ENCODE measurements around the gene TCERG1L. TPM values are rescaled to one million over a fixed set of nuclear protein-coding genes. Genes with fewer than 3 reads are reported as not detected.
"Not testable (repeated sequence)": the region's sequence is repeated elsewhere in the genome, so short reads cannot be mapped to it uniquely, and the experiment has no call there.

Gene TCERG1L
- total RNA-seq, 1 donor from 2014 or later: not detected

GRCh38 chr10:131109726-131110125, 201.8 kb downstream of the TCERG1L start:
- intact Hi-C loops (cut with DNase I): no loop called here
- DNase-seq (ENCODE audit: extremely low spot score in 2 of 2): no peak
- H3K36me3 ChIP-seq: no peaks in the 10 kb centered on the region
- H3K27ac ChIP-seq: no peak overlapping the region
- TF ChIP-seq POLR2AphosphoS5 (IDR thresholded peaks at IDR 0.05; ENCODE audit: insufficient read depth in 1 of 2, low read depth in 1 of 2) (no peak), CTCF (IDR thresholded peaks at IDR 0.05) (no peak), POLR2A (IDR thresholded peaks at IDR 0.05) (no peak)
- no peaks in the 10 kb centered on the region for H3K27me3 ChIP-seq
- no peak overlapping the region for H3K4me3 ChIP-seq
- H3K9me3 ChIP-seq: no peaks in the 10 kb centered on the region
- H3K4me1 ChIP-seq: no peaks in the 10 kb centered on the region

GRCh38 chr10:131109291-131109690, 202.2 kb downstream of the TCERG1L start:
- no peaks in the 10 kb centered on the region for H3K4me1 ChIP-seq
- intact Hi-C loops (cut with DNase I): no loop called here
- H3K27me3 ChIP-seq: no peaks in the 10 kb centered on the region
- no peak overlapping the region for H3K4me3 ChIP-seq
- no peaks in the 10 kb centered on the region for H3K9me3 ChIP-seq
- no peak for DNase-seq (ENCODE audit: extremely low spot score in 2 of 2)
- TF ChIP-seq POLR2A (IDR thresholded peaks at IDR 0.05): no peak
- TF ChIP-seq CTCF (IDR thresholded peaks at IDR 0.05): no peak
- TF ChIP-seq POLR2AphosphoS5 (IDR thresholded peaks at IDR 0.05; ENCODE audit: insufficient read depth in 1 of 2, low read depth in 1 of 2): no peak
- no peaks in the 10 kb centered on the region for H3K36me3 ChIP-seq
- no peak overlapping the region for H3K27ac ChIP-seq

- H3K27me3 ChIP-seq: no peaks in the 10 kb centered on the region
- DNase-seq (ENCODE audit: extremely low spot score in 2 of 2): no peak
- no peak overlapping the region for H3K27ac ChIP-seq
- H3K36me3 ChIP-seq: no peaks in the 10 kb centered on the region
- intact Hi-C loops (cut with DNase I): no loop called here
- H3K4me3 ChIP-seq: no peak overlapping the region
- H3K4me1 ChIP-seq: no peaks in the 10 kb centered on the region
- TF ChIP-seq POLR2AphosphoS5 (IDR thresholded peaks at IDR 0.05; ENCODE audit: insufficient read depth in 1 of 2, low read depth in 1 of 2) (no peak), POLR2A (IDR thresholded peaks at IDR 0.05) (no peak), CTCF (IDR thresholded peaks at IDR 0.05) (no peak)
- H3K9me3 ChIP-seq: no peaks in the 10 kb centered on the region
Measured at GRCh38 chr10:131107970-131108369, 203.6 kb downstream of the TCERG1L start.

- no peak for TF ChIP-seq POLR2AphosphoS5 (IDR thresholded peaks at IDR 0.05; ENCODE audit: insufficient read depth in 1 of 2, low read depth in 1 of 2)
- Histone ChIP-seq H3K27me3 (no peaks in the 10 kb centered on the region), H3K4me3 (no peak overlapping the region), H3K9me3 (no peaks in the 10 kb centered on the region), H3K27ac (no peak overlapping the region), H3K4me1 (peaks cover 12% of the 10 kb centered on the region), H3K36me3 (no peaks in the 10 kb centered on the region)
- DNase-seq (ENCODE audit: extremely low spot score in 2 of 2): no peak
- intact Hi-C loops (cut with DNase I): no loop called here
Measured at GRCh38 chr10:131102676-131103075, 208.8 kb downstream of the TCERG1L start.

GRCh38 chr10:131102147-131102546, 209.4 kb downstream of the TCERG1L start:
- Histone ChIP-seq H3K9me3 (no peaks in the 10 kb centered on the region), H3K4me3 (no peak overlapping the region)

GRCh38 chr10:131100418-131101410, 210.8 kb downstream of the TCERG1L start:
- H3K27ac ChIP-seq; H3K9me3 ChIP-seq; H3K4me3 ChIP-seq; H3K27me3 ChIP-seq; intact Hi-C loops (cut with DNase I); DNase-seq (ENCODE audit: extremely low spot score in 2 of 2); H3K36me3 ChIP-seq: not testable (repeated sequence)
- H3K4me1 ChIP-seq: peaks cover 12% of the 10 kb centered on the region

More at GRCh38 chr10:131102147-131102546, 209.4 kb downstream of the TCERG1L start:
- Histone ChIP-seq H3K27me3 (no peaks in the 10 kb centered on the region), H3K27ac (no peak overlapping the region), H3K36me3 (no peaks in the 10 kb centered on the region), H3K4me1 (peaks cover 12% of the 10 kb centered on the region)
- DNase-seq (ENCODE audit: extremely low spot score in 2 of 2): no peak
- intact Hi-C loops (cut with DNase I): no loop called here
- no peak for TF ChIP-seq POLR2AphosphoS5 (IDR thresholded peaks at IDR 0.05; ENCODE audit: insufficient read depth in 1 of 2, low read depth in 1 of 2)
- TF ChIP-seq POLR2A (IDR thresholded peaks at IDR 0.05): no peak
- no peak for TF ChIP-seq CTCF (IDR thresholded peaks at IDR 0.05)
